ENCODE measurements around the gene CPSF3. TPM values are rescaled to one million over a fixed set of nuclear protein-coding genes. Genes with fewer than 3 reads are reported as not detected.

The CPSF3 gene
- total and polyA plus RNA-seq, 2 of the 13 experiments (the other 11 are each of a cell fraction or from before 2014, with no cell fraction given), result 19.8 to 93.0 TPM

GRCh38 chr2:9423922-9424272, 443 bp downstream of the CPSF3 start:
- Histone ChIP-seq H3K27me3 (ENCODE audit: control insufficient read depth in 1 of 2, insufficient read depth in 2 of 2, low read length in 2 of 2) (no peaks in the 10 kb centered on the region; a peak in 1 of 5 replicates), H4K20me1 (ENCODE audit: insufficient read depth, low read length) (no peaks in the 10 kb centered on the region), H3K4me2 (ENCODE audit: low read depth, low read length) (peak overlapping the region; percentile 79), H3K4me3 (replicated peaks in 1 of 3; ENCODE audit: insufficient read depth in 1 of 3, low read depth in 2 of 3, low read length in 3 of 3) (peak overlapping the region; percentile 80 to 97 (median 86)), H3K4me1 (ENCODE audit: insufficient read depth, low read length) (peaks cover 51% of the 10 kb centered on the region), H3K27ac (ENCODE audit: extremely low read length, insufficient read depth, low read length) (peak overlapping the region; percentile 75), H3K79me2 (ENCODE audit: insufficient read depth, low read length) (peaks cover 53% of the 10 kb centered on the region), H3K36me3 (replicated peaks in 1 of 2; ENCODE audit: control insufficient read depth in 1 of 2, insufficient read depth in 2 of 2, low read length in 2 of 2) (peaks cover 0 to 2% of the 10 kb centered on the region in 2 experiments; a peak in 2 of 5 replicates), H3K9ac (ENCODE audit: insufficient read depth, low read depth, low read length) (peak overlapping the region; percentile 93), H3K9me3 (ENCODE audit: low read length) (no peaks in the 10 kb centered on the region), H2AFZ (ENCODE audit: low read length) (no peak overlapping the region)
- intact Hi-C loops (cut with micrococcal nuclease; ENCODE audit: unreplicated experiment), result loop anchor here (1.0 to 5.0 kb wide), 4 partner anchors 37 to 281 kb away; partner anchors contain the start of gene ADAM17
- under 1% methylated on average over 21 of the region's 21 CpGs for WGBS (ENCODE audit: low lambda C conversion rate)
- ATAC-seq, result peak; percentile 1
- POLR2A ChIA-PET, result interaction anchor here (1.0 to 3.1 kb wide), 8 partner anchors 36 to 207 kb away, joined by 3 to 44 read pairs (median 10); partner anchors contain the start of genes IAH1 and YWHAQ
- TSS peak; percentile 78 for BruUV-seq (replicated peaks)
- FAIRE-seq, result no peak
- in situ Hi-C loops (cut with HindIII; ENCODE audit: extremely low pct_ligation_motif_present, low pct_unique_long_range_greater_than_20kb), result loop anchor here (5.0 kb wide), 1 partner anchor 37 kb away; no protein-coding TSS in a partner anchor
- CTCF ChIA-PET (ENCODE audit: low intra/inter-chr PET ratio, low total read pairs), result no interaction called here
- DNase-seq (ENCODE audit: low spot score), result peak; percentile 24
- no peak for TF ChIP-seq PAX8 (CRISPR knock-in tag; IDR thresholded peaks at IDR 0.05; ENCODE audit: borderline replicate concordance)
- no peak for TF ChIP-seq ZNF710 (CRISPR knock-in tag; IDR thresholded peaks at IDR 0.05; ENCODE audit: borderline replicate concordance)
- no peak for TF ChIP-seq PBX3 (CRISPR knock-in tag; IDR thresholded peaks at IDR 0.05; ENCODE audit: borderline replicate concordance)
- no peak; the same call in 1 of the 2 replicates for TF ChIP-seq ZNF501 (CRISPR knock-in tag; IDR thresholded peaks at IDR 0.05)
- no peak; the same call in 1 of the 2 replicates for TF ChIP-seq JUNB (CRISPR knock-in tag; IDR thresholded peaks at IDR 0.05; ENCODE audit: borderline replicate concordance)
- no peak for TF ChIP-seq GMEB2 (CRISPR knock-in tag; IDR thresholded peaks at IDR 0.05; ENCODE audit: low read depth)
- TF ChIP-seq HIC2 (CRISPR knock-in tag; IDR thresholded peaks at IDR 0.05; ENCODE audit: low read depth), result no peak
- TF ChIP-seq THAP7 (CRISPR knock-in tag; IDR thresholded peaks at IDR 0.05), result no peak
- TF ChIP-seq KAT7 (CRISPR knock-in tag; IDR thresholded peaks at IDR 0.05; ENCODE audit: borderline replicate concordance), result no peak
- TF ChIP-seq ARID5B (CRISPR knock-in tag; IDR thresholded peaks at IDR 0.05), result no peak
- no peak for TF ChIP-seq ZNF317 (CRISPR knock-in tag; IDR thresholded peaks at IDR 0.05)
- TF ChIP-seq SMYD3 (CRISPR knock-in tag; IDR thresholded peaks at IDR 0.05), result no peak
